Measurements from ENCODE around the gene SRGAP2B.
"Not testable (repeated sequence)": the region's sequence is repeated elsewhere in the genome, so short reads cannot be mapped to it uniquely, and the experiment has no call there.

SRGAP2B gene

DNA sequence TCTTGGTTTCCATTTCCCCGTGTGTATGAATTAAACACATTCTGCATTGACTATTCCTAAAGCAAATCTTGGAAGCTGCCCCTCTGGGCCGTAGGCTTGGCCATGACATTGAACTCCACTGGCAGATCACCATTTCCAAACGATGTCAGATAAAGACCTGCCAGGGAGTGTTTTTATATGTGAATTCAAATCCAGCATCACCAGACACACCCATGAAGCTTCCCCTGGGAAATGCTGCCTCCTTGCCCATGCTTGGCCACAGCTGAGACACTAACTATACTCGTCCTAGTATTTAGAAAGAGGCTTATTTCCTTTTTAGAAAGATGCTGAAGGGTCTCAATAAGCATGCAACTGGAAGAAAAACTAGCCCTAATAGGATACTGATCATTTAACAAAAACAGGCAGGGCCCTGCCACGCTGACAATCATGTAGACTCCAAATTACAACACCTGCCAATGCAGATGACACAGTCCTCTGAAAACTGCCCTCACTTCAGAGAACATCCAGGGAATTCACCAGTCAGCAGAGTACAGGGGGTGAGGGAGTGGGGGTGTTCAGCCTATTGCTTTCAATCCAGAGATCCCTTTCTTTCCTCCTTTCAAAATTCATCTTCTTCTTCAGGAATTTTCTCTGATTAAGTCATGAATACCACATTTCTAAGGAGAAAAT lies 94.9 kb downstream of the SRGAP2B start:
- not testable (repeated sequence) for DNase-seq (ENCODE audit: low read depth in 1 of 2, low spot score in 1 of 2)

DNA sequence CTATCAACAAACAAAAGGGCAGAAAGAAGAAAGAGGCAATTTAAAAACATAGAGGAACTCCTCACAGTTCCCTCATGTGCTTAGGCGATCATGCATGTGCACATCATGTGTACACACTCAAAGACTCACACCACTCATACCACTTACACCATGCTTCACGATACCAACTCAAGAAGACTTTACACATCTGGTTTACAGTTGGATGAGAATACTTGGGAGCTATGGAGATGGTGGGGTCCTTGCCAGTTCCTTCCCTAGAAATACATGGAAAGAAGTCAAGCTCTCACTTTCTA lies 96.2 kb downstream of the SRGAP2B start:
- not testable (repeated sequence) for DNase-seq (ENCODE audit: low read depth in 1 of 2, low spot score in 1 of 2)

DNA sequence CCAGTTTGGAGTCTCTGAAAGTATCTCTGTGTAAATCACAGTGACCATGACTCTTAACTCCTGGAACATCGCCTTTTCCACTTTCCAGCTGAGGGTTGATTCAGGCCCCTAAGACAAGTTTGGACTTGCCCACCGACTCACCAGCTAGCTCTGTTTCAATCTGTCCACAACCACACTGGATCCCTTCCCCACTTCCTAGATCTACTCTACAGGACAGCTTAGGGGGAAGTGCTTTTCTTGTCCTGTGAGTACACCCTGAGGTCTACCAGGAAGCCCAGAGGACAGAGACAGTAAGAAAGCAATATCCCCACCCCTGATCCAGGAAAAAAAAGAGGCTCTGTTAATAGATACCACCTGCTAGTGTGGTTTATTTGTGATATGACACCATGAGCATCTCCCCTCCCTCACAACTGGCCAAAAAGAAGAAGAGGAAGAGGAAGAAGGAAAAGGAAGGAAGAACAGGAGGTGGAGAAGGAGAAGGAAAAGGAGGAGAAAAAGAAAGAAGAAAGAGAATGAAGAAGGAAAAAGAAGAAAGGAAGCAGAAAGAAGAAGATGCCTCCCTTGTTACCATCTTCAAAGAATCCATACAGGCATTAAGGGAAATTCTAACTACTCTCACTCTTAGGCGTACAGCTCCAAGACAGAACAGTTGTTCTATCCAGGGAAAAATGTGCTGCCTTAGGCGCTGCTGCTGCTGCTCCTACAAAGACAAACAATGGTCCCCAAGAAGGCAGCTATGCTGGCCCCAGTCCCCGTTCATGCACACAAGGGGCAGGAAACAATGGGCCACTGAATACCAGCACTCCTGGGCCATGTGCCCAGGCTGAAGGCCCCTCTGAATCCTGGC lies 96.8 kb downstream of the SRGAP2B start:
- not testable (repeated sequence) for DNase-seq (ENCODE audit: low read depth in 1 of 2, low spot score in 1 of 2)

DNA sequence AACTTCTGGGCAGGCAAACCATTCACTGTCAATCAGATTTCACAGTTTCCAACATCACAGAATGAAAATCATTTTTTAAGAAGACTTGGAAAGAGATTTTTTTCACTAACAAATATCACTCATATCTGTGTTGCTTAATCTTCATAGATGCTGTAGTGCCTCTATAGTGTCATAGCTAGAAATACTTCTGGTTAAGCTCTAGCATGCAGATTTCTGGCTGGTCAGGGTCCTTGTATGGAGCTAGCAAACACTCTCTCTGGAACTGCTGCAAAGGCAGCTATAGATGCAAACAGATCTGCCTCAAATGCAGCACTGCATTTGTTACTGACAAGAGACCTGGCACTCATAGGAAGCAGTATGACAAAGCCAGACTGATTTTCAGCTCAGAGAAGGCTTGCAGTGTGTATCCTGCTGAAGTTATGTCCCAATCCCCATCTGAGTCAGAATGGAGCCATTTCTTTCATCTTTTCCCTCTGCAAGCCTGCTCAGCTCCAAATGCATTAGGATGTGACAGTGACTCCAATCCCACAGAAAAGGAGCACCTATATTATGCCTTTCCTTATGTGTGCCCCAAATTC lies 99.2 kb downstream of the SRGAP2B start:
- not testable (repeated sequence) for DNase-seq (ENCODE audit: low read depth in 1 of 2, low spot score in 1 of 2)

DNA sequence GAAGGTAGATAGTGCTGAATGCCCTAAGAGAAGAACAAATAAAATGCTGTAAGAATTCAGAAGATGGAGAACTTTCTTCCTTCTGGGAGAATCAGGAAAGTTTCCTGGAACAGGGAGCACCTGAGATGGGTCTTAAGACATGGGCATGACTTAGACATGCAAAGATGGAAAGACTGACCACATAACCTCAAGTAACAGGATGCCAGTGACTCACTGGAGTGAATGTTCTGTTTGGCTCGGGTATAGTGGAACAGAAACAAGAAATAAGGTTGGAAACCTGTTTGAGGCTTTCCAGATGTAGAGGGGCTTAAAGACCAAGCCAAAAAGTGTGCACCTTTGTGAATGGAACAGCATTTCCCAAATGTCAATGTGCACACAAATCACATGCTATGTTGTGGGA lies 102.2 kb downstream of the SRGAP2B start:
- DNase-seq (ENCODE audit: low read depth in 1 of 2, low spot score in 1 of 2): not testable (repeated sequence)

DNA sequence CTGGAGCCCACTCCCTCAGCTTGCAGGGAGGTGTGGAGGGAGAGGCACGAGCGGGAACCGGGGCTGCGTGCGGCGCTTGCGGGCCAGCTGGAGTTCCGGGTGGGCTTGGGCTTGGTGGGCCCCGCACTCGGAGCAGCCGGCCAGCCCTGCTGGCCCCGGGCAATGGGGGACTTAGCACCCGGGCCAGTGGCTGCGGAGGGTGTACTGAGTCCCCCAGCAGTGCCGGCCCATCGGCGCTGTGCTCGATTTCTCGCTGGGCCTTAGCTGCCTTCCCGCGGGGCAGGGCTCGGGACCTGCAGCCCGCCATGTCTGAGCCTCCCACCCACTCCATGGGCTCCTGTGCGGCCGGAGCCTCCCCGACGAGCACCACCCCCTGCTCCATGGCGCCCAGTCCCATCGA lies 104.5 kb downstream of the SRGAP2B start:
- not testable (repeated sequence) for DNase-seq (ENCODE audit: low read depth in 1 of 2, low spot score in 1 of 2)

DNA sequence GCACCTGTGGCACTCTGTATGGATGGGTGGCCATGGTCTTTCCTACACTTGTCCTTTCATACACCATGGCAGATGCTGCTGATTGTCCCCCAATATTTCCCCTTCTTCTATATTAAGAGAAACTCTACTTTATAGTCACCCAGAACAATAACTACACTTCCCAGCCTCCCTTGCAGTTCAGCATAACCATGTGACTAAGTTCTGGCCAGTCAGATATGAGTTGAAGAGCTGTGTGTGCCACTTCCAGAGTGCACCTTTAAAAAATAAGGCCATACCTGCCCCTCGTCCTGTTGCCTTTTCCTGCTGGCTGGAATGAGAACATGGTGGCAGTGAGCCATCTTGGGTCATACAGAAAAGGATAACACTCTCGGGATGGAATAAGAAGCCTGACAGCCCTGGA lies 108.0 kb downstream of the SRGAP2B start:
- not testable (repeated sequence) for DNase-seq (ENCODE audit: low read depth in 1 of 2, low spot score in 1 of 2)

DNA sequence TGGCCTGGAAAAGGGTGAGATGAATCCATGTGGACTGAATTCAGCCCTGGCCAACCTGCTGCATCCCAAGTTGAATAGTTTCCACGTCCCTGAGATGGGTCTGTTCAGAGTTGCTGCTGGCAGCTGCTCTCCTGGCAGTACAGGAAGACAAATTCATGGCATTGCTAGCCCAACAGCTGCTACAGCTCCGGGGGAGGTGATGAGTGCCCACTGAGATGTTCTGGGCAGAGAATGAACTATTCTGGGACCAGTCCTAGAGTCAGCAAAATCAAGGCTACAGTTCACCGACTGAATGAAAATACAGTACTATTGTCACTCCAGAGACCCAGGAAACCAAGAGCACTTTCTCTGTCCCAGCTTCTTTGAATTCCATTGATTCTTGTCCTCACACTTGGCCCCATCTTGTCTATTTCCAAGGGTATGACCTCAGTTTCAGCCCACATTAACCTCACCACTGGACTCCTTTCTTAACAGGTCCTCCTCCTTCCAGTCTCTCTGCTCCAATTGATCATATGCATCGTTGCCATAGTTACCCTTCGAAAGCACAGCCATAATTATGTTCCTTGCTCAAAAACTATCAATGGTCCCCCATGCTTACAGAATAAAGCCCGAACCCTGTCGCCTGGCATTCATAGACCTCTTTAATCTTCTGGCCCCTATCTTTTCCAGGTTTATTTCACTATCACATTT lies 108.8 kb downstream of the SRGAP2B start:
- DNase-seq (ENCODE audit: low read depth in 1 of 2, low spot score in 1 of 2): not testable (repeated sequence)

DNA sequence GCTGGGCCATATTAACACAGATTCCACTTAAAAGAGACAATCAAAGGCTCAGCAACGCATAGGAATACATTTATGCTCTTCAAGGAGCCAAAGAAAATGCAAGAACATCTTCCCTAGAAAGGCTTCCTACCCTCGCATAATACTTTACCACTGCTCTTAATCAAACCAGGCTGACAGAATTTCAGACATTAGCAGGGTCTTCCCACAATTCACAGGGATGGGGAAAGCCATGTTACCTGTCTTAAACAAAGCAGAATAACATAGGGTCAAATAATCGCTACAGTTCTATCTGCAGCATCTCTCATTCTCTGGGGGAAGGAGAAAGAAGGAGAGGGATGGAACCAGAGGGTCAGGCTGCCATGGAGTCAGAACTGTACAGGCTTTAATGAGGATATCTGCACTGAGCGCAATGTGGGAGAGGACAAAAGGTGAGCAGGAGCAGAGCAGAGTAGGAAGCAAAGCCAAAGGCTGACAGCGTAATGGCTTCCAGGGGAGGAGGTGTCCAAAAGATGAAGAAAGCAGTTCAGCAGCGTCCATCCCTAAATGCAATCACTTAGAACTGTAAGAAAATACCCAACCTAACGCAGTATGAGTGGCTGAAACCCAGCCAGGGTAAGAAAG lies 109.5 kb downstream of the SRGAP2B start:
- DNase-seq (ENCODE audit: low read depth in 1 of 2, low spot score in 1 of 2): not testable (repeated sequence)

DNA sequence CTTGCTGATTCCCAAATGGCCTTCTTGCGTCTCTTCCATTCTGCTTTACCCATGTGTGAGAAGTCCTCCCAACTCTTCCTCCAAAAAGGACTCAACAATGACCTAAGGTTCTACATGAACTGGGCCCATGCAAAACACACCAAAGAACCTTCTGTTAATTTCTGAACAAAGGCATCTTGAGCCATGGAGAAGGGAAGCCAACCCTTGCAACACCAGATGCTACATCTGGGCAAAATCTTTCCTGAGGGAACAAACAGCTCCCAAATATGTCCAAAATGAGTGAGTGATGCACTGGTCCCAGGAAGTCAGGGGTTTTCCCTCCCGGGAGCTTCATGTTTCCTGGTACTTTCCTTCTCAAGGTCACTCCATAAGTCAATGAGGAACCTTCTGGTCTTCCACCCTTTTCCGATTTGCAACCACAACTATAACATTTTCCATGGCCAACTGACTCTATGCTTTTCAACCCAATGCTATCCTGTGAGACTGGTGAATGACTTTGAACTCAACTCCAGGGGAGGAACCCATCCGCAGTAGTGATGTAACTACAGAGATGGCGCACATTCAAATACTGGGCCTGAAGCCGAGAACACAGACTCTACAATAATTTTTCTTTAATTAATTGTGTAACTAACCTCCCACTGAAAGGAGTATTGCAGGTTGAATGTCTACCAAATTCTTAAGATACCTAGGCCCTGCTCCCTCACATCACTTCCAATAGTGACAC lies 112.2 kb downstream of the SRGAP2B start:
- not testable (repeated sequence) for DNase-seq (ENCODE audit: low read depth in 1 of 2, low spot score in 1 of 2)

DNA sequence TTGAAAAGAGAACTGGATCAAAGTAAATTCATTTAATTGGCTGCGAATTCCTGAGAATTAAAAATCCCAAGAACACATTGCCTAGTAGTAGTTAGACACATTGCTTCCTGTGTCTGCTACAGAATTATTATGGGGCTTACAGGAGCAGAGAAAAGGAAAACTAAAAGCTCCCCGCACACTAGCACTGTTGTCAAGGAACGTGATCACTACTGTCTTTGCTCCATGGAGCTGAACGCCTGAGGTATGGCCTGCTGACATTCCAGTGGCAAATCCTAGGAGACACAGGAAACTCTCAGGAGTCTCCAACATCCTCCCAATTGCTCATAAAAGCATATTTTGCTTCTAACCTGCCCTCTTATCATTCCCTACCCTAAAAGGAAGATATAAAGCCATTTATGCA lies 114.0 kb downstream of the SRGAP2B start:
- not testable (repeated sequence) for DNase-seq (ENCODE audit: low read depth in 1 of 2, low spot score in 1 of 2)

DNA sequence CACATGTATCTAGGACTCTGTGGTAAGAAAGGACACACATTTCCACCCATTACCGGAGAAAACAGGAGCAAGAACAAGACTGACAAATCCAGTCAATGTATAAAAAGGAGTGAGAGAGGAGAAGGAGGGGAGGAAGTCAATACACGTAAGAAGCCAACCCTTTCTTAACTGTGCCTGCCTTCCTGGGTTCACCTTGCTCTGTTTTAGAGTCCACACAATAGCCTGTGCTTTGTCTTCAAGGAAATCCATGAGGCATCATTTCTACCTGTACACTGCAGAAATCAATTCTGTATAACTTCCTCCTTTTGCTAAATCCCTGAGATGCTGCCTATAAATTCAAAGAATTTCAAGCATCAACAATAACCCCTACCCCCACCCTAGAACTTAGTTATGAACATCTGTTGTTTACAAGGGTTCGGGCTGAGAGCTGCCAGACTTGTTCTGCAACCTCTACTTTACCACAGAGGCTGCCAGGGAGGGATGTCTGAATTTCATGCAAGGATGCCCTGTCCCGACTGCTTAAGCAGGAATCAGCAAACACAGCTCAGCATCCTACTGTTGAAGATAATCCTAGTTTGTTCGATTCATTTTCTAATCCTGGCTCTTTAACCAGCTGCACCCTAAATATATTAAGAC lies 115.0 kb downstream of the SRGAP2B start:
- DNase-seq (ENCODE audit: low read depth in 1 of 2, low spot score in 1 of 2): not testable (repeated sequence)

DNA sequence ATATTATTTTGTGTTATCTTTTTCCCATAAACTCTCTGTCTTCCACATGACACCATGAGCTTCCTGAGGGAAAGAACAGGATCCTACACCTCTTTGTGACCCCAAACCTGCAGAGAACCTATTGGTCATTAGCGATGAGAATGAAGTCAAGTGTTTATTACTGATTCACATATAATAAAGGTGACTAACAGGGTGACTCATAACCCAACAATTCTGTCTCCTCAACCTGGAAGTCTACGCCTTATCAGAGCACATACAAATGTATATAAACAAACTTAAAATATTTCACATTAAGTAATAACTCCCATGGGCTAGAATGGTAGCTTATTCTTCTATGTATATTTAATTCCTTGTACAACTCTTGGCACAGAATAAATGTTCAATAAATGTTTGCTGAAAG lies 117.3 kb downstream of the SRGAP2B start:
- DNase-seq (ENCODE audit: low read depth in 1 of 2, low spot score in 1 of 2): not testable (repeated sequence)

DNA sequence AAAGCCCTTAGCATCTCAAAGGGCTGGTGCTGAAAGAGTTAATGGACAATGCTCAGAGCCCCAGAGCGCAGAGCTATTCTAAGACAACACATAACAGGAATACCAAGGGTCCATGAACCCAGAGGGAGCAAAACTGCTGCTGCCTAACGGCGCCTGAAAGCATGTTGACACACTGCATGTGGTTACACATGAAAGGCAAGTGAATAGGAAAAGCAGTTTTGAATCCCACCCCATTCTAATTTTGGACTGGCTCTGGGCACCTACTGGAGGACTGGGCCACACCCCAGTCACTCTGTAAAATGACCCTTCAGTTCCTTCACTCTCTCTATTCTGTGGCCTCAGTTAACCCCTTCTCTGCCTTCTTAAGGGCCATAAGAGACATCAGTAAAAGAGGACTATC lies 123.2 kb downstream of the SRGAP2B start:
- not testable (repeated sequence) for DNase-seq (ENCODE audit: low read depth in 1 of 2, low spot score in 1 of 2)

DNA sequence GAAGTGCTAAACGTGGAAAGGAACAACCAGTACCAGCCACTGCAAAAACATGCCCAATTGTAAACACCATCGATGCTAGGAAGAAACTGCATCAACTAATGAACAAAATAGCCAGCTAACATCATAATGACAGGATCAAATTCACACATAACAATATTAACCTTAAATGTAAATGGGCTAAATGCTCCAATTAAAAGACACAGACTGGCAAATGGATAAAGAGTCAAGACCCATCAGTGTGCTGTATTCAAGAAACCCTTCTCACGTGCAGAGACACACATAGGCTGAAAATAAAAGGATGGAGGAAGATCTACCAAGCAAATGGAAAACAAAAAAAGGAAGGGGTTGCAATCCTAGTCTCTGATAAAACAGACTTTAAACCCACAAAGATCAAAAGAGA lies 128.6 kb downstream of the SRGAP2B start:
- not testable (repeated sequence) for DNase-seq (ENCODE audit: low read depth in 1 of 2, low spot score in 1 of 2)

DNA sequence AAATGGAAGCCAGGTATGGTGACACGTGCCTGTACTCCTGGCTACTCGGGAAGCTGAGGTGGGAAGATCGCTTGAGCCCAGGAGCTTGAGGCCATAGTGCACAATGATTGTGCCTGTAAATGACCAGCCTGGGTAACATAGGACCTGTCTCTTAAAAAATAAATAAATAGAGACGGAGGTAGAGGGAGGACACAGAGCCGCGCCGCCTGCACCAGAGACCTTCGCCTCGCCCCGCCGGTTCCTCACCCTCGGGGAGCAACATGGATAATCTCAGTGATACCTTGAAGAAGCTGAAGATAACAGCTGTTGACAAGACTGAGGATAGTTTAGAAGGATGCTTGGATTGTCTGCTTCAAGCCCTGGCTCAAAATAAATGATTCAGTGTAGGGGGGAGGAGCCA lies 130.4 kb downstream of the SRGAP2B start:
- not testable (repeated sequence) for DNase-seq (ENCODE audit: low read depth in 1 of 2, low spot score in 1 of 2)

DNA sequence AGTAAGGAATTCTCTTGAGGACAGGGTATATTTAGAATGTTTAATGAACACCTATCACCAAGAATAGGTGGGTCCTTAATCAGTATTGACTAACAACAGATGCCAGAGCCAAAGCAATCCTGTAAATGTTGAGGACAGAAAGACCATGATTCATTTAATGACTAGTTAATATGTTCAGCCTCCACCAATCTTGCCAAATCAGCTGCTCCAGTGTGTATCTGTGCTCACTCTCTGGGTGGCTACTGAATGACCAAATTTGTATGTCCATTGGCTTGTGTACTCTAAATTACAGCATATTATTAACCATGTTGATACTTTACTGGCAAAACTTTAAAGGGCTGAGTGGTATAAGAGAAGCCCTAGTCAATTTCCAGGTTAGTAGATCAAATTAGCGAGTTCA lies 130.9 kb downstream of the SRGAP2B start:
- DNase-seq (ENCODE audit: low read depth in 1 of 2, low spot score in 1 of 2): not testable (repeated sequence)

DNA sequence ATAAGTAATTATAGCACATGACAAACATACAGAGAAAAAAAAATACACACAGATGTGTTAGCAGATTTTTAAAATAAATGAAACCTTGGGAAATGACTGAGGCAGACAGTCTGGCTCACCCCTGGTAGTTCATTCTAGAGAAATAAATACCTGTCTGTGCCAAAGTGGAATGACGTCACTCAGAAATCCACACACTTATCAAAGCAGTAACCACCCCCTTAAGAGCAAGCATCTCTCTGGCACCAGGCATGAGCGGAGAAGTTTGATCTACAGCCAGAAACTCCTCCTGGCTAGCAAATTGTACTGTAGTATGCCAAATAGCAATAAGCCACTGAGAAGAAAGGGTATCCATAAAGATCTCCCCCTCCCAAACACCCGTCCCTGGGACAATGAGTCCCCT lies 131.6 kb downstream of the SRGAP2B start:
- not testable (repeated sequence) for DNase-seq (ENCODE audit: low read depth in 1 of 2, low spot score in 1 of 2)

DNA sequence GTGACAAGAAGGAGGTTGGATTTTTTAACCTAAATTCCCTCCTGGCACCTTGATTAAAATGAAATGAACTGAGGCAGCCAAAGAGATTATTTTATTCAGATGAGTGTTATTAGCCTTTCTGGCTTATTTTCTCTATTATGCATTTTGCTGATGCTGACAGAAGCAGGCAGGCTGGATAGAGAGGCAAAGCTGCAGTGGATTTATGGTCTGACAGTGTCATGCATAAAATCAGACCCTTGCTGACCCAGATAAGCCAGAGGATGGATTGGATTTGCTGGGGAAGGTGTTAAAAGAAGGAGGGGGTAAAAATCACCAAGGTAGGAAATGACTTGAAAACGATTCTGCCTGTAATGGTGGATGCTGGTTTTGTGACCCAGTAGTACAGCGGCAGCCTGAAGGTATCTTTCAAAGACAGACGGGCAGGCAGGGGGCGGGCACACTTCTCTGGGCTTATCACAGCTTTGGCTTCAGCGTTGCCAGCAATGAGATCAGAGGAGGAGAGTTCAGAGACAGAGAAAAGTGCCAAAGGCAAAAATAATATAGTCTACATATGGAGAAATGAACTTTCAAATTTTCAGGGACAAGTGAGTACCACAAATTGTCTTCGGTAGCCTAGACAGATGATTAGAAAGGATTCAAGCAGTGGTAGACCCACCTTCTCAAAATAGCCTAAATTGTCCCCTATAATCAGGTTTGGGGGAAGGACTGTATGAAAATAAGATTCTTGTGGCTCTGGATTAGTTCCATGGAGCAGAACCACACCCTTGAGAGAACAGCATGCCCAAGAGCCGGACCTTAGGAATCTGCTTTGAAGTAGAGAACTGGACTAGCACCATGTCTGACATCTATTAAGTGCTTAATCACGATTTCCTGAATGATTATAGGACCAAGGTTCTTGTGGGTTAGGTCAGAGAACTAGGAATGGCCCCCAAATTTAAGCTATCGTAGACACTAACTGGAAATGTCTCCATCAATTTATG lies 133.2 kb downstream of the SRGAP2B start:
- not testable (repeated sequence) for DNase-seq (ENCODE audit: low read depth in 1 of 2, low spot score in 1 of 2)

All from stimulated activated CD4-positive, alpha-beta T cell treated with anti-CD3 and anti-CD28 coated beads, Interleukin-15, amount 100 ng/mL, for 1 hour (primary cell).